GM20431 (cell line): ENCODE data around the gene ATXN10.

ENCODE experiments used
- in situ Hi-C: fragments of 300-500 bp; cut with MseI, MboI; formaldehyde crosslinking; loops from one replicate; pipeline ENCODE4 v1.15.0; 2020; ENCODE audit warnings: low sequenced_read_pairs; ENCODE audit not compliant: unreplicated experiment

ATXN10 gene

DNA sequence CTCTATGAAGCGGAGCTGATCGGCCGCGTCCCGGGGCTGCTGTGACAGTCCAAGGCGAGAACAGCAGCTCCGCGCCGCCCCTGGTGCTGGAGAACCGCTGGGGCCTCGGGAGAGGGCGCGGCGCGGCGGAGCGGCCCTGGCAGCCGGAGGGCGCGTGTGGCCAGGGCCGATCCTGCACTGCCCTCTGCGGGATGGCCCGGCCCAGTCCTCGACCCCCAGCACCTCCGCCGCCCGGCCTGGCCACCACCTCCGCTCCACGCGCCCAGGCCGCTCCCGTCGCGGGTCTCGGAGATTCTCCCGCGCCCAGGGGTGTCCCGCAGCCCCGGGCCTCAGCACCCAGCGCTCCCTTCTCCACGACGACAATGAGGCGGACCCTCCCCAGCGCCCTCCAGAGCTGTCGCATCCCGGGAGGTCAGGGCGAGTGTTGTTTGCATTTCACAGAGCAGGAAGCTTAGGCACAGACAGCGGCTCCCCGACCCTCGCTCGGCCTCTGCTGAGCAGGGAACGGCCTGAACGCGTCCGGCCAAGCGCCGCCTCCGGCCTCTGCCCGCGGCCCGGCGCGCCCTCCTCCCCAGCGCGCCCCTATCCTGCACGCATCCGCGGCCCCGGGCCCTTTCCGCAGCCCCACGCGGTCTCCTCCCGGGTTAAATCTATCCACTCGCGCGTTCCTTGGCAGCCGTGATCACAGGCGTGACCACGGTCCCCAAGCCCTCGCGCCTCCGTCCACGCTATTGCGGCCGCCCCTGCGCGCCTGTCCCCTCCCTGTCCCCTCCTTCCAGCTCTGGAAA lies 195.7 kb downstream of the ATXN10 start:
- in situ Hi-C loops: no loop called here

GRCh38 chr22:45867906-45868555 lies 196.4 kb downstream of the ATXN10 start:
- in situ Hi-C loops: no loop called here

- in situ Hi-C loops: no loop called here
Measured at GRCh38 chr22:45868571-45869339, 197.1 kb downstream of the ATXN10 start.

GRCh38 chr22:45869340-45869847 lies 197.8 kb downstream of the ATXN10 start:
- in situ Hi-C loops: no loop called here

- in situ Hi-C loops: no loop called here
Measured at GRCh38 chr22:45870011-45870410, 198.4 kb downstream of the ATXN10 start.

DNA sequence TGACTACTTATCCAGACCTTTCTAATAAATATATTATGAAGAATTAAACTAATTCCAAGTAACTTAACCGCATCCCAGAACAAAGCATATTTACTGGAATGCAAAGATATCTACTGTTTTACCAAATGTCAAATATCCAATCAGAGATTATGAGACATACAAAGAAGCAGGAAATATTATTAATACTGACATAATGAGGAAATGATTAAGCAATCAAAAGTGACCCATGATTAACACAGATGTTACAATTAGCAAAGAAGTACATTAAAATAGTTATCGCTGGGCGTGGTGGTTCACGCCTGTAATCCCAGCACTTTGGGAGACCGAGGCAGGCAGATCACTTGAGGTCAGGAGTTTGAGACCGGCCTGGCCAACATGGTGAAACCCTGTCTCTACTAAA lies 200.1 kb downstream of the ATXN10 start:
- in situ Hi-C loops: no loop called here

DNA sequence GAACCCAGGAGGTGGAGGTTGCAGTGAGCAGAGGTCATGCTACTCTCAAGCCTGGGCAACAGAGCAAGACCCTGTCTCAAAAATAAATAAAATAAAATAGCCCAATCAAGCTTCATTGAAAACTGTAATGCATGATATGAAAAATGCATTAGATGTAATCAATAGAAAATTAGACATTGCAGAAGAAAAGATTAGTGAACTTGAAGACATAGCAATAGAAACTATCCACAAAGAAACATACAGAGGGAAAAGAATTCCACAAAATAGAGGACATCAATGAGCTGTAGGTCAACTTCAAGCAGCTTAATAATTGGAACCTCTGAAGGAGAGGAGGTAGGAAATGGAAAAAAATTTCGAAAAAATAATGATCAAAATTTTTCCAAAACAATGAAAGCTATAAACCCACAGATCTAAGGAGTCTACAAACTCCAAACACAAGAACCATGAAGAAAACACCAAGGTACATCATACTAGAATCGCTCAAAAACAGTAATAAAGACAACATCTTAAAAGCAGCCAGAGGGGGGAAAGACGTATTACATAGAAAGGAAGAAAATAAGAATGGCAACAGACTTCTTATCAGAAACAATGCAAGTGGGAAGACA lies 201.1 kb downstream of the ATXN10 start:
- in situ Hi-C loops: no loop called here

DNA sequence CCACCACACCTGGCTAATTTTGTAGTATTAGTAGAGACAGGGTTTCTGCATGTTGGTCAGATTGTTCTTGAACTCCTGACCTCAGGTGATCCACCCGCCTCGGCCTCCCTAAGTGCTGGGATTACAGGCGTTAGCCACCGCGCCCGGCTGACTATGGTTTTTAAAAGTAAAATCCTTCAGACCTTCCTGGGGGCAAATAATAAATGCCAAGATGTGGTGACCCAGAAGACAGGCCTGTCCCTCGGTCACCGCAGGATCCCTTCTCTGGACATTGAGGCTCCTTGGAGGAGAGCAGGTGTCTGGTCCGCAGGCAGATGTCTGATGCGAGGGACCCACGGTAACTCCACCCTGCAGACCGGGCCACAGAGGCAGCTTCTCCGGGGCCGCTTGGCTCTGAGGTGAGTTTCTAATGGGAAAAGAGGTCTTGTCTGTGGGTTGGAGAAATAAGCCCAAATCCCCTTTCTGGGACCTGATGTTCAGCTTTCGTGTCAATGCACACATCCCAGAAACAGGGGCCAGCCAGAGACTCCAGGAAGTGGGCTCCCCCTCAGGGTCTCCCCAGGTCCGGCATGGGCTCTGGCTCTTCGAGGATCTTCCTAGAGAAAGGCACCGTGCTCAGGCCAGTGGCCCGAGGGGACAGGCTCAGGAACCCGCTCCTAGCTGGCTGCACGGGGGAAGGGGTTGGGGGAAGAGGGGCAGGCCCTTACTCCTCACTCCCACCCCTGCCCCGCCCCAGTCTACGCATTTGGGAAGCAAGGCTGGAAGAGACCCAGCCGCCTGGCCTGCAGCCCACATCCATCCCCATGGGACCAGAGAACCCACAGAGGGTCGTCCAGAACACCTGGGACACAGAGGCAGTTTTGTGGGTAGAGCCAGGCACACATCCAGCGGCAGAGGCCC lies 204.8 kb downstream of the ATXN10 start:
- in situ Hi-C loops: no loop called here

DNA sequence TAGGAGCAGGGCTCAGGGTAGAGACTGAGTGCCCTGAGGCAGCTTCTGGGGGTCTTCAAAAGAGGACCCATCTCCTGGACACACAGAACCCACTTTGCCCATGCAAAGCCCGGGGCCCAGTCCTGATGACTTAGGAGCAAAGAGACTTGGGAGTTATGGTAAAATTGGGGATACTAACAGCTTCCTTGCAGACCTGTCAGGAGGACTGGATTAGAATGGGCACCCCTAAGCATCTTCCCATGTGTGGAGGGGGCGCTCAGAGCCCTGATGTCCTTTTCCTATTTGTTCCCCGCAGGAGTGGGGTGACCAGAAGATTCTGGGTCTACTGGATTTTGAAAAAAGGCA lies 205.4 kb downstream of the ATXN10 start:
- in situ Hi-C loops: no loop called here

DNA sequence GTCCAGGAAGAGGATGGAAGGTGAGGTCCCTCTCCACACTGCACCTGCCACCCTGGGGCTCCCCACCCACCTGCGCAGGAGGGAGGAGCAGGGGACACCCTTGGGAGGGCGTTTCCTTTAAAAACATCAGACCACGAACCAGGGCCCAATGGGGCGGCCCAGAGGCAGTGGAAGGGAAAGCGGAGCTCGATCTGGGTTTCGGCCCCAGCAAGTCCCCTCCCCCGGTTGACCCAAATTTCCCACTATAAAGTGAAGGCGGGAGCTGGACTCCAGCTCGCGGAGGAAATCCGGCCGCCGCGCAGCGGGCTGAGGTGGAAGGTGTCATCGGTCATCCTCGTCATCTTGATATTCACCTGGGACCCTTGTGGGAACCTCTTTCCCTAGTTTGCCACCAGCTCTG lies 206.0 kb downstream of the ATXN10 start:
- in situ Hi-C loops: no loop called here

DNA sequence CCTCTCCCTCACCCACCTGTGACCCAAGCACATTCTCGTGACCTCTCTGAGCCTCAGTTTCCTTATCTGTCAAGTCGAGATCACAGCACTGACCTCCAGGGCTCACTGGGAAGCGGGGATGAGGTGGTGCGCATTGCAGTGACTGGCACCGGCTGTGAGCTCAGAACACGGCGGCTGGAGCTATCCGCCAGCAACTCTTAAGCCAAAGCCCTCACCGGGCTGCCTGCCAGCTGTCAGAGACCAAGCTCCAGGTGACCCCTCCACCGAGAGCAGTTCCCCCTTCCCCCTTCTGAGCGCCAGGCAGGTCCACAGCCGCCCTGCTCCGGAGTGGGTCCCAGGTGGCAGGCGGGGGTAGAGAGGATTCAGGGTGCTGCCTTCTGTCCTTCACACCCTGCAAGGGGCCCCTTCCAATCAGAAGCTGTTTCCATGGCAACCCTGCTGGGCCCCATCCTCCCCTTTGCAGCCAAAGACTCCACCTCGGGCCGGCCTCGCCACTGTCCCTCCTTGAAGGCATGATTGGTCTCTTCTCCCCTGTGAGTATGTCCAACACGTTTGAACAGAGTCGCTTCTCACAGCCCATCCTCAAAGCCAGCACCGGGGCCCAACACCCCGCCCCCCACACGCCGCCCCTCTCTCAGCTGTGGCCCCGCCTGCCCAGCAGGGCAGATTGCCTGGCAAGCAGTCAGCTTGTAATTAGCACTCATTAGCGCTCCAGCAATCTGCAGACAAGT lies 206.6 kb downstream of the ATXN10 start:
- in situ Hi-C loops: no loop called here

DNA sequence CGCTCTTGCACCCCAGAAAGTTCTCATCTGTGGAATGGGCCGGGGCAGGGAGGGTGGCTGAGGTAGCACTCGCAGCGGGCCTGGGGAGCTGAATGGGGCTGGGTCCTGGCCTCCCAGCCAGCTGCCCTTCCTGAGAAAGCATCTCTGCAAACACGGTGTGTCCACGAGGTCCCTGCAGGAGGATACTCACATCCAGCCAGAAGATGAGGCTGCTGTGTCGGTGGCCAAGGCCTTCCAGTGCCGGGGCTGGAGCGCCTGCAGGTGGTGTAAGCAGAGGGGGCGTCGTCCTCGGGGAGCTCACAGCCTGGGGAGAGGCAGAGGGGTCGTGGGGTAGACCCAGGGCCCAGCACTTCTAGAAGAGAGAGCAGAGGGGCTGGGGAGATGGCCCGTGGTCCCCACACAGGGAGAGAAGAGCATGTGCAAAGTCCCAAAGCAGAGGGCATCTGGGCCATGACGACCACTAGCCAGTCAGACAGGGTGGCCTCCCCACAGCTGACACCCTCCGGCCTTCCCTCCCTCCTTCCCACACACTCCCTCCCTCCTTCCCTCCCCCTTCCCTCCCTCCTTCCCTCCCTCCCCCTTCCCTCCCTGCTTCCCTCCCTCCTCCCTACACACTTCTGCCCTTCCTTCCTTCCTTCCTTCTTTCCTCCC lies 207.4 kb downstream of the ATXN10 start:
- in situ Hi-C loops: no loop called here

- in situ Hi-C loops: no loop called here
Measured at GRCh38 chr22:45879552-45879949, 207.9 kb downstream of the ATXN10 start.

- in situ Hi-C loops: no loop called here
Measured at GRCh38 chr22:45880091-45880715, 208.6 kb downstream of the ATXN10 start.

DNA sequence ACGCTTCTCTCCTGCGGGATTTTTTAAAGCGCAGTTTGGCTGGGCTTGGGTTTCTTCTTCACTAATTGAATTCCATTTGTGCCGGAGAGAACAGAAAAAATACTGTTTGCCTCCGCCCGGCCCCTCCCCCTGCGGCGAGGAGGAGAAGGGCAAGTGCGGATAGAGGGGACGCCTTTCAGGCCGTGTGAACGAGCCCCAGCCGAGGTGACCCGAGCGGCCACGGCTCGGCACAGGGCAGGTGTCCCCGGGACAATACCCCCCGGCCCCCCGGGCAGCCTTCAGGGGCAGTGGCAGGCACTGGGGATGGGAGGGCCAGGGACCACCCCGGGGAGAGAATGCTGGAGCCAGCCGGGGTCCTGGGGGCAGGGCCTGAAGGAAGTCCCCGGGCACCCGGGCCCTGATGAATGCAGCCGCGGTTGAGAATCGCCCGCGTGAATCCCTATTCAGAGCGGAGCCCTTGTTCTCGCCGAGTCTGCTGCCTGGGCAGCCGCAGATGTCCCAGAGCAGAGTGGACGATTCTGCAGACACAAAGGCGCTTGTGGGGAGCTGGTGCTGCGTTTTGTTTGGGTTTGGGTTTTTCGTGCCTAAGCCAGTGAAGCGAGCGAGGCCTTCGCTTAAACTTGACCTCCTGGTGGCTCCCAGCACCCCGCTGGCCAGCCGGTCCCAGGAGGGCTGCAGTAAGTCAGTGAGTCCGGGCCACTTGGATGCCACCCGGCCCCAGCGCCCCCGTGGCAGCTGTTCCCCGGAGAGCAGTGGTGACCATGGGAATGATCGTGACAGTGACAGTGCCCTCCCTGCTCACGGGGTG lies 209.3 kb downstream of the ATXN10 start:
- in situ Hi-C loops: no loop called here

- in situ Hi-C loops: no loop called here
Measured at GRCh38 chr22:45881524-45881875, 209.9 kb downstream of the ATXN10 start.
